Activated naive CD8-positive, alpha-beta T cell treated with anti-CD3 and anti-CD28 coated beads for 36 hours (primary cell): ENCODE measurements around the gene AMER3. TPM values are rescaled to one million over a fixed set of nuclear protein-coding genes. Genes with fewer than 3 reads are reported as not detected.

Source experiments
- DNase-seq: peaks from one replicate; pipeline ENCODE4 v3.0.0; 2021
- H3K27ac Mint-ChIP-seq: one replicate; pipeline ENCODE4 v1.8.0; 2022; ENCODE audit warnings: mild to moderate bottlenecking, moderate library complexity, mixed read lengths
- H3K27me3 Mint-ChIP-seq: one replicate; pipeline ENCODE4 v1.8.0; 2022; ENCODE audit warnings: mild to moderate bottlenecking, mixed read lengths
- H3K36me3 Mint-ChIP-seq: one replicate; pipeline ENCODE4 v1.8.0; 2021; ENCODE audit warnings: mild to moderate bottlenecking, mixed read lengths
- H3K4me1 Mint-ChIP-seq: one replicate; pipeline ENCODE4 v1.8.0; 2021; ENCODE audit warnings: mixed read lengths
- H3K4me3 Mint-ChIP-seq: one replicate; pipeline ENCODE4 v1.8.0; 2022; ENCODE audit warnings: mild to moderate bottlenecking, moderate library complexity, mixed read lengths
- H3K9me3 Mint-ChIP-seq: one replicate; pipeline ENCODE4 v1.8.0; 2022; ENCODE audit warnings: mixed read lengths
- total RNA-seq, 2 experiments: library from RNA; stranded (reverse); gene quantifications; one replicate each; pipeline ENCODE4 v1.2.3, GENCODE V29; 2021

AMER3 gene
- total RNA-seq, 2 experiments from 2014 or later = not detected

DNA sequence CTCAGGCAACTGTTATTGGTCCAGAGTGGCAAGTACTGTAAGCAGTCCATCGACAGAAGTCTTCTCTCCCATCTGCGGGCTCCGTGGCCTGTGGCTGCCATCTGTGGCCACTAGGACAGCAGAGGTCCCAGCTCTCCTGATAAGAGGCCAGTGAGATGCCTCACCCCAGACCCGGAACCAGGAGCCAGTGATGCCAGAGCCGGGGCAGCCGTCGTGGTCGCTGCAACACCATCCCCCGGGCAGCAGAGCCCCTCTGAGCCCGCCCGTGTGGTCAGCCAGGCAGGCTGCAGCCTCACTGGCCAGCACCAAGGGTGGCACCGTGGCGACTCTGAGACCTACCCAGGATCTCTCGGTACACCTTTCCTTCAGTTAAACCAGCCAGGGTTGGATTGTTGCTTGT, 17.7 kb upstream of the AMER3 start:
- Mint-ChIP-seq H3K36me3 (no peaks in the 10 kb centered on the region), H3K4me1 (no peaks in the 10 kb centered on the region), H3K27ac (no peak overlapping the region), H3K4me3 (no peak overlapping the region), H3K9me3 (peaks cover 7% of the 10 kb centered on the region), H3K27me3 (peaks cover 13% of the 10 kb centered on the region)
- no peak for DNase-seq

DNA sequence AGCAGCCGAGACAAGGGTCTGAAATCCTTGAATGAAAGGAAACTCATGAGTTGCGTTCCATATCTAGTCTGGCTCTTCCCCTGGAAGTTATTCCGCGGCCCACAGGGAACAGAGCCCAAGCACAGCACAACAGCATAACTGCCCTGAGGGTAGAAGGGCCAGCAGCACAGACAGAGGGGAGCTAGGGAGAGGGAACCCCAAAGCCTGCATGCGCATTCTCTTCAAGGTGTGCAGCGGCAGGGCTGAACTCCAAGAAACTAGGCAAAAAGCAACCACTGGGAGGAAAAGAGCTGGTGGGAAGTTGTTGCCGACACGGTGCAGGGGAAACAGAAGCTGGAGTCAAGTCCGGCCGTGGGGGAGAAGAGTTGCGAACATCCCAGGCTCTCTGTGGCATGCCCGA, 14.7 kb upstream of the AMER3 start:
- DNase-seq = no peak
- H3K4me1 Mint-ChIP-seq = no peaks in the 10 kb centered on the region
- no peak overlapping the region for H3K4me3 Mint-ChIP-seq
- peaks cover 21% of the 10 kb centered on the region for H3K27me3 Mint-ChIP-seq
- H3K9me3 Mint-ChIP-seq = peaks cover 2% of the 10 kb centered on the region
- H3K36me3 Mint-ChIP-seq = no peaks in the 10 kb centered on the region
- H3K27ac Mint-ChIP-seq = no peak overlapping the region

DNA sequence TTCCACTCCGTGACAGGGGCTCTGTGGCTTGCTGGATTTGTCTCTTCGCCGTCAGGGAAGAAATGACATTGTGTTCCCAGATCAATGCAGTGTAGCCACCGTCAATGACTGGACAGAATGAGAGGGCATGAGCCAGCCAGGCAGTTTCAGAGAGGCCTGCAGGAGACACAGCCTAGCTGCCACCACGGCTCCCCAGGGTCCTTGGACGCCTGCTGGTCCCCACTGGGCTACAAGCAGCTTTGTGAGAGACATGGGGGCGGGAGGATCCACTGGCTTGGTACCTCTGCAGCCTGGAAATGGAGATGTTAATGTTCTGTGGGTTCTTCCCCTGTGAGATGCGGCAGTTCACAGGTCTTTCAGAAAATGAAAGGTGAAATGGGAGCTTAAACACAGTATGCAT, 12.1 kb upstream of the AMER3 start:
- Mint-ChIP-seq H3K36me3 (no peaks in the 10 kb centered on the region), H3K4me1 (no peaks in the 10 kb centered on the region), H3K4me3 (no peak overlapping the region), H3K9me3 (peaks cover 2% of the 10 kb centered on the region), H3K27me3 (peaks cover 21% of the 10 kb centered on the region), H3K27ac (no peak overlapping the region)
- DNase-seq = no peak

DNA sequence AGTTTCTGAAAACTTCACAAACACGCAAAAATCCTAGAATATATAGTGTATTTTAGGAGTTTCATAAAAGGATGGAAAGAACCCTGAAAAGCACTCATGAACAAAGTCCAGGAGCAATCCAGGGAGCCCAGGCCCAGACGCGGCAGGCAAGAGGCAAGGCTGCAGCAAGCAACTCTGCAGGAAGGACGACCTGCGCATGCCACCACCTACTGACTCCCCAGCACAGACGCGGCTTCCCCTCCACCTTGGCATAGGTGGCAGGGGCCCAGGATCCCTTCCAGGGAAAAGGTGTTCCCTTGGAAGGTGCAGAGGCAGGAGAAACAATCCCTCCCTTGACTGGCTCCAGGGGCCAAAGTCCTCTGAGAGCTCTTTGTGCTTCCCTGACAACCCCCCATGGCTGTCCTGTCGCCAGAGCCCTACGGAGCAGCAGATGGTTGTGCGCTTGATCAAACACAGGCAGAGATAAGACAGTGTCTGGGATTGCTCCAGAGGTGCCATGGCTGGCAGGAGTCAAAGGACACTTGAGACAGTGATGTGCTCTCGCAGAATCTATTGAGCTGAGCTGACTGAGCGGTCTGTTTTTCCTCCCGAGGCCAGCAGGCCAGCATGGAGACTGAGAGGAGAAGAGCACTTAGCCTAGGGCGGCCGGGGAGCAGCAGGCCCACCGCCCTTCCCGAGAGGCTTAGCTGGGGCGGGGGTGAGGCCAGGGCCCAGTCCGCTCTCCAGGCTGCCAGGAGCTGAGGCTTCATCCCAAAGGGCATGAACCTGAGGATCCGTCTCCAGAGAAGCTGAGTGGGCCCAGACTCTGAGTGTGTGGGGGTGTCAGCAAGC, 10.8 kb upstream of the AMER3 start:
- no peaks in the 10 kb centered on the region for H3K36me3 Mint-ChIP-seq
- H3K4me1 Mint-ChIP-seq = no peaks in the 10 kb centered on the region
- H3K4me3 Mint-ChIP-seq = no peak overlapping the region
- peaks cover 2% of the 10 kb centered on the region for H3K9me3 Mint-ChIP-seq
- no peak overlapping the region for H3K27ac Mint-ChIP-seq
- DNase-seq = no peak
- H3K27me3 Mint-ChIP-seq = peaks cover 21% of the 10 kb centered on the region

DNA sequence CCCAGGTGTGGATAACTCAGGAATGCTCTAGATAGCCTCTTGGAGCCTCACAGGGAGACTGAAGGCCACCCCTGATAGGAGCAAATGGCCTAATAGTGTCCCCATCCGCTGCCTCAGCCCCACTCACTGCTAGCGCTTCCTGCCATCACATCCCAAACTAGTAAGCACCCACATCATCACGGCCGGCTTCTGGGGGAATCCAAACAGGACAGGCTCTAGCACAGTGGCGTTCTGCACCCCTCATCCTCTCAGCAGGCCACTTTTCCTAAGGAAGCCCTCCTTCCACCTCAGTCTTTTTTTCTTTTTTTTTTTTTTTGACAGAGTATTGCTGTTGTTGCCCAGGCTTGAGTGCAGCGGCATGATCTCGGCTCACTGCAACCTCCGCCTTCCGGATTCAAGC, 6.3 kb upstream of the AMER3 start:
- no peak overlapping the region for H3K27ac Mint-ChIP-seq
- peaks cover 2% of the 10 kb centered on the region for H3K9me3 Mint-ChIP-seq
- no peak overlapping the region for H3K4me3 Mint-ChIP-seq
- DNase-seq = no peak
- H3K36me3 Mint-ChIP-seq = no peaks in the 10 kb centered on the region
- H3K27me3 Mint-ChIP-seq = peaks cover 29% of the 10 kb centered on the region
- H3K4me1 Mint-ChIP-seq = no peaks in the 10 kb centered on the region

DNA sequence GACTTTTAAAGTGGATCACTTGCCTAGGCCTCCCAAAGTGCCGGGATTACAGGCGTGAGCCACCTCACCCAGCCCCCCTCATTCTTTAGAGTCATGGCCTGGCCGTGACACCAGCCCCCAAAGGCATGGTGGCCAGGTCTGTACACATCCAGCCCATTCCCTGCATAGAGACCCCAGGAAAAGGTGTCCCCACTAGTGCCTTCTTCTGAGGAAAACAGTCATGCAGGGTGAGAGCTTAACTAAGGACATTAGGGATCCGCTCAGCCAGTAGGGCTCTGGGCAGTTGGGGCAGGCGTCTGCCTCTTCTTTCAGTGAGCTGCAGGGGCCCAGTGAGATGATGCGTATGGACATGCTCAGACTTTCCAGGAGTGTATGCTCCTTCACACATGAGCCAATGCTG, 5.7 kb upstream of the AMER3 start:
- H3K4me3 Mint-ChIP-seq = no peak overlapping the region
- H3K9me3 Mint-ChIP-seq = peaks cover 2% of the 10 kb centered on the region
- no peak overlapping the region for H3K27ac Mint-ChIP-seq
- no peaks in the 10 kb centered on the region for H3K4me1 Mint-ChIP-seq
- H3K36me3 Mint-ChIP-seq = no peaks in the 10 kb centered on the region
- no peak for DNase-seq
- H3K27me3 Mint-ChIP-seq = peaks cover 29% of the 10 kb centered on the region

DNA sequence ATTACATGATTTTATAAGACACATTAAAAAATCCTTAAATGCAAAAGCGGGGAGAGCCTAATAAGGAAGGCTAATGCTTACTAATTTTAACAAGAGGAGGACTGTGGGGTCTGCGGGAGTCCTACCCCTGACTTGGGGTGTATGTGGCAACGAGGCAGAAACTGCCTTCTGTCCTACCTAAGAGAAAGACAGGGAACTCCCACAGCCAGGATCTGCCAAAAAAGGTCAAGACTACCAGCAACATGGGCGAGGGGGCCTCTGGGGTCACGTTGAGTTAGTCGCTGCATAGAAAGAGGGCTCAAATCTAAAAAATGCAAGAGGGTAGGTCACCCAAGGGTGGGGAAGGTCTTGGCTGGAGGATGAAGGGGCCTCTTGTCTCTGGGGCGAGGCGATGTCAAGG, 529 bp upstream of the AMER3 start:
- Mint-ChIP-seq H3K4me1 (no peaks in the 10 kb centered on the region), H3K9me3 (no peaks in the 10 kb centered on the region), H3K36me3 (no peaks in the 10 kb centered on the region), H3K27ac (no peak overlapping the region), H3K4me3 (no peak overlapping the region), H3K27me3 (peaks cover 65% of the 10 kb centered on the region)
- no peak for DNase-seq

DNA sequence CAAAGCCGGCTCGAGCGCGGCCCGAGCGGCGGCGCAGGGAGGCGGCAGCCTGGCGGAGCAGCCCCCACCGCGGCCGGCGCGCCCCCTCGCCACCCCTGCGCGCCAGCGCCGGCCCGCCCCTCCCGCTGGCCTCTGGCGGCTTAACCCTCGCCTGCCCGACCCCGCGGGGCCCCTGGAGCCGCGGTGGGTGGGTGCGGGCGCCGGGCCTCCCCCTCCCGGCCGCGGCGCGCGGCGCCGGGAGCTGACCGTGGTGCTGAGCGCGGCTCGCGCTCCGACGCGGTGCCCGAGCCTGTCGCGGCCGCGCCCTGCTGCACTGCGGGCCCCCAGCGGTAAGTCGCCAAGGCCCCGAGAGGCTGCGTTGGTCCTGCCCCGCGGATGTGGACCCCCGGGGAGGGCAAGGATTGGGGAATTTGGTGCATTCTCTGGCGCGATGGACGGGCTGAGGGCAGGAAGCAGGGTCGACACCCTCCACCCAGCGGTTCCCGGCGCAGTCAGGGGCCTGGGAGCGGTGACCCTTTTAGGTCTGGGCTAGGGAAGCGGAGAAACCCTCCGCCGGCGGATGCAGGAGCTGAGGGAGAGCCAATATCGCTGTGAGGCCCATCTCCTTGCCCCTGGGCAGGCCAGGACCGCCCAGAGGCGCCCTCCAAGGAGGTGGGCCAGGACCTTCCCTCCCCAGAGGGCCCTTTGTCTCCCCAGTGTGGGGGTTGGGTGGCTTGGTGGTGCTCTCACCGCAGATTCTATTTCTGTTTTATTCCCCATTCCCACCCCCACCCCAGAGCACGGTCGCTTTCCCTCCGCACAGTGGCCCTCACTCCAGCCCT, 923 bp downstream of the AMER3 start:
- H3K4me3 Mint-ChIP-seq = peak overlapping the region; percentile 22
- peak; percentile 25 for DNase-seq
- no peak overlapping the region for H3K27ac Mint-ChIP-seq
- H3K27me3 Mint-ChIP-seq = peaks cover 65% of the 10 kb centered on the region
- no peaks in the 10 kb centered on the region for H3K9me3 Mint-ChIP-seq
- no peaks in the 10 kb centered on the region for H3K36me3 Mint-ChIP-seq
- no peaks in the 10 kb centered on the region for H3K4me1 Mint-ChIP-seq

DNA sequence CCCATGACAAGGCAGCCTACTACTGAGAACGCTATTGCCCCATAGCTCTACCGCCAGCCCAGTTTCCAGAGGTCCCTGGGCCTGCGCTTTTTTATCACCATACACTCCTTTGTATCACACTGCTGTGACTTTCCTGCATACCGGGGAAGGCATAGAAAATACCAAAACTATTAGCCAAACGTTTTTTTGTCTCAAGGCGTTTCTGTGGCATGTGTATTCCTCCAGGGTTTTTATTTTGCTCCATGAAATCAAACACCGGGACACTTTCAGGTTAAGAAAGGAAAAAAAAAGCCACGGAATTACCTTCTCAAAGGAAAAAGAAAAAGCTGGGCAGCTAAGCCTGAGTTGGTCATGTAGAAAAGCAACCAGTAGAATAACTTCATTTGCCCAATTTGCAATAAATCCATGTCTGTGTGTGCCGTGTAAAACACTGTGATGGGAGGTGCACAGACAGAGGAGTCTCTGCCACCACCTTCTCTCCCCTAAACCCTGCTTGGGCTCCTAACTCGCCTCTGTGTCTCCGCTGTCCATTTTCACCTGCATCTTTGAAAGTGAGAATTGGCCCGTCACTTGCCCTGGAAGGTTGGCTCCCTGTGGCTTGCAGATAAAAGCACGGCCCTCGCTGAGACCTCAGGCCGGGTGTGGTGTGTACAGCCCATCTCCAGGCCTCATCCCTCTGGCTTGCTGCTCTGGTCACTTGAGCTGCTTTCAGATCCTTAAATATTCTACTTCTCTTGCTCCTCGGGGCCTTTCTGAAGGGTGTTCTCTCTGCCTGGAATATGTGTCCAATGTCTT, 1.7 kb downstream of the AMER3 start:
- peaks cover 70% of the 10 kb centered on the region for H3K27me3 Mint-ChIP-seq
- H3K4me3 Mint-ChIP-seq = peak overlapping the region; percentile 22
- no peaks in the 10 kb centered on the region for H3K9me3 Mint-ChIP-seq
- DNase-seq = no peak
- no peaks in the 10 kb centered on the region for H3K36me3 Mint-ChIP-seq
- no peaks in the 10 kb centered on the region for H3K4me1 Mint-ChIP-seq
- H3K27ac Mint-ChIP-seq = no peak overlapping the region

DNA sequence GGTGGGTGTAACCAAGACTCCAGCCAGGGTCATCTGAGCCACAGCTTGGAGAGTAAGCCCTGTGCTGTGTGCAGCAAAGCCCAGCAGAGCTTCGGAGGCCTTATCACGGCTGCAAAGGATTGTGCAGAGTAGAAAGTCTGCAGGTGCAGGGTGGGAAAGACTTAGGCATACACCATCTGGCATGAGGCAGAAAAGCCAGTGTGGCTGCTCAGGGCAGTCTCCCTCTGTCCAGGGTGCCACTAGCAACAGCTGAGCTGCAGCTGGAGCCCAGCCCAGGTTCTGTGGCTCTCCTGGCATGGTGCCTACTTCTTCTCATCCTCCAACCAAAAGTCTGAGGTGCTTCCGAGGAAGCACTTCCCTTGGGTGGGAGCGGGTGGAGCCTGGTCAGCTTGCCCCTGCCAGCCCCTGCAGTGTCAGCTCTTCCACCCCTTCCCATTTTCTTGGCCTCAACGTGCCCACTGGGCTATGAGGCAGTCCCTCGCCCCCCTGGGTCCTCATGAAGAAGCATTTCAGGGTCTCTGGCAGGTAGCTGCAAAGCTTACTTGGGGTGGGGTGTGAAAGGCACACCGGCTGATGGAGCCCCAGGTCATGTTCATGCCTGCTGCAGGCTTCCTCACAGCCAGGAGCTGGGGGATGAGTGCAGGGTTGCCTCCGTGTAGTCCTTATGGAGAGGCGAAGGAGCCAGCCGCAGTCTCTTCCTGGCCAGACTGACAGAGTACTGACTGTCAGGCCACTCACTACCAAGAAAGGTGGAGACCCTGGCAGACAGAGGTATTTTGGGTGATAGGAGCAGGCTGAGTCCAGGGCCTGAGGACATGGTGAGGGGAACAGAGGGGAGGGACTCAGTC, 4.8 kb downstream of the AMER3 start:
- no peak overlapping the region for H3K27ac Mint-ChIP-seq
- peaks cover 43% of the 10 kb centered on the region for H3K27me3 Mint-ChIP-seq
- no peaks in the 10 kb centered on the region for H3K36me3 Mint-ChIP-seq
- no peaks in the 10 kb centered on the region for H3K9me3 Mint-ChIP-seq
- H3K4me1 Mint-ChIP-seq = no peaks in the 10 kb centered on the region
- H3K4me3 Mint-ChIP-seq = no peak overlapping the region
- DNase-seq = no peak

DNA sequence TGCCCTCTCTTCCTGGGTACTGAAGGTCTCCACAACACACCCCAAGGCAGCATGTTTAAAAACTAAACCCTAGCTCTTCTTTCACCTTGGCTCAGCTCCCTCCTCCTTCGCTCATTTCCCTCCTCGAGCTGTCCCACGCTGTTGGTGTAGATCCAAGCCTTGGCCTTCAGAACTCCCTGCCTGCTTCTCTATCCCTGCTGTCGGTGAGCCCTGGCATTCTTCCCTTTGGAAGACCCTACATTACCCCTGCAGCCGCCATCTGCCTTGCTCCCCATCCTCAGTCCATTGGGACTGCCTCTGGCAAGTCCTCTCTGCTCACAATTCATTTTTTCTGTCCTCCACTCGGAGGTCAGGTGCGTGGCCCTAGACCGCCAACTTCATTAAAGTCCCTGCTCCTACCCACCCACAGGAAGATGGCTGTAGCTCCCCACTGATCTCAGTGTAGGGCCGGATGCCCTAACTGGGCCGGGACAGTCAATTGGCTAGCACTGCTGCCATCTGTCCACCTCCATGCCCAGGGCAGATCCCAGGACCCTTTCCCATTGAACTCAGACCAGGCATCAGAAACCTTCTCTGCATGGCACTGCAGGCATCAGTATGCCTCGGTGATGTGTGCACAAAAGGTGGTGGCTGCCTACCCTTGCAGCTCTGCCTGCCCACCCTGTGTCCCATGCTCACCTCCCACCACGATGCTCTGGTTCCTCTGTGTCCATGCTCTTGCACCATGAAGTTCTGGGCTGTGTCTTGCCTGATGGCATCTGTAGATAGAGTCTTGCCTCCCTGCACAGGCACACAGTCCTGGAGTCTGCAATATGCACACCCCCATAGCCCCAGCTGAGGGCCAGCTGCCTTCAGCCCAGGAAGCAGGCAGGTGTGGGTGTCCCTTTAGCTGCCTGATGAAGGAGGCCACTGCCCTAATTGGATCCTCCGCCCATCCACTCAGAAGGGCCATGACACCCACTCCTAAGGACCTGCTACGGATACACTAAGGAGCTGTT, 5.7 kb downstream of the AMER3 start:
- H3K27ac Mint-ChIP-seq = no peak overlapping the region
- no peaks in the 10 kb centered on the region for H3K4me1 Mint-ChIP-seq
- peaks cover 40% of the 10 kb centered on the region for H3K27me3 Mint-ChIP-seq

DNA sequence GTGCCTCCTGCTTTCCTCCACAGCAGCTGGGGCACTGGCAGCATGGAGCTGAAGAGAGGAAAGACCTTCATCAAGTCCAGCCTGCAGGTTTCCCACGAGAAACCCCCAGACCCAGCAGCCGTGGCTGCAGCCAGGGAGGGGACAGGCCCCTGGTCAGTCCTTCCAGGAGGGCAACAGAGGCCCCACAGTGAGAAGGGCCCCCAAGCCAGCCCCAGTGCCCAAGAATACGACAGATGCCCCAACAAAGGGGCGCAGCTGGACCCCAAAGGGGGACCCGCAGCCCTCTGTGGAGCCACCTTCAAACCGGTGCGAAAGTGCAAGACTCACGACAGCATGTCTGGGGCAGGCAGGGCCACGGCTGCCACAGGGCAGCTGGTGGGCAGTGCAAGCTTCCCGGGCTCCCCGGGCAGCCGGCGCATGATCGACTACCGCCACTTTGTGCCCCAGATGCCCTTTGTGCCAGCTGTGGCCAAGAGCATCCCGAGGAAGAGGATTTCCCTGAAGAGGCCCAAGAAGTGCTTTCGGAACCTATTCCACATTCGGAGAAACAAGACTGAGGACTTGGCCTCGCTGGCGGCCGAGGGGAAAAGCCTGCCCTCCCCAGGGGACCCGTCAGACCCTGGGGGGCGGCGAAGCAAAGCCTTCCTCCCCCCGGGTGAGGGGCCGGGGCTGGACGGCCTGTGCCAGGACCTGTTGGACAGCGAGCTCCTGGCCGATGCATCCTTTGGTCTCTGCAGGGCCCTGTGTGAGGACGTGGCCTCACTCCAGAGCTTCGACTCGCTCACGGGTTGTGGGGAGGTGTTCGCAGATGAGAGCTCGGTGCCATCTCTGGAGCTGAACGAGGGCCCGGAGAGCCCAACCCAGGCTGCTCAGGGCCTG, 6.9 kb downstream of the AMER3 start:
- no peak for DNase-seq
- peaks cover 29% of the 10 kb centered on the region for H3K27me3 Mint-ChIP-seq
- H3K27ac Mint-ChIP-seq = no peak overlapping the region
- H3K4me1 Mint-ChIP-seq = no peaks in the 10 kb centered on the region
- no peak overlapping the region for H3K4me3 Mint-ChIP-seq
- H3K9me3 Mint-ChIP-seq = no peaks in the 10 kb centered on the region
- H3K36me3 Mint-ChIP-seq = no peaks in the 10 kb centered on the region

More for the DNA sequence above, 5.7 kb downstream of the AMER3 start:
- no peak for DNase-seq
- Mint-ChIP-seq H3K9me3 (no peaks in the 10 kb centered on the region), H3K4me3 (no peak overlapping the region), H3K36me3 (no peaks in the 10 kb centered on the region)

DNA sequence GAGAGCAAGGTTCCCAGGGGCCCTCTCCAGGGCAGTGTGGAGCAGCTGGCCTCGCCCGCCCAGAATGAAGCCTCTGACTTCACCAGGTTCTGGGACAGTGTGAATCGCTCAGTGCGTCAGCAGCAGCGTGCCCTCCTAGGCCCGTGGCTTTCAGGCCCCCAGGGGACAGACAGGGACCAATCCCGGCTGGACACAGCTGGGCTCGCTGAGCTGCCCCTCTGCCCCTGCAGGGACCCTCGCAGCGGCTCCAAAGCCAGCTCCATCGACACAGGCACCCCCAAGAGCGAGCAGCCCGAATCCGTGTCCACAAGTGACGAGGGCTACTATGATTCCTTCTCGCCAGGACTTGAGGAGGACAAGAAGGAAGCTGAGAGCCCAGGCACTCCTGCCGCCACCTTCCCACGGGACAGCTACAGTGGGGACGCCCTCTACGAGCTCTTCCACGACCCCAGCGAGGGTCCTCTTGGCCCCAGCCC, 7.6 kb downstream of the AMER3 start:
- Mint-ChIP-seq H3K27ac (no peak overlapping the region), H3K27me3 (peaks cover 22% of the 10 kb centered on the region), H3K4me1 (no peaks in the 10 kb centered on the region), H3K4me3 (no peak overlapping the region), H3K9me3 (no peaks in the 10 kb centered on the region), H3K36me3 (no peaks in the 10 kb centered on the region)
- no peak for DNase-seq
